Measurements from ENCODE around the gene FICD.

Gene FICD

GRCh38 chr12:108565146-108565545, 50.1 kb downstream of the FICD start:
- H2AFZ ChIP-seq (ENCODE audit: low read depth, low read length) = no peak overlapping the region
- 0 out of 2 replicates have a peak overlapping the region, but pooled peaks have one; percentile 51 for H3K27ac ChIP-seq (ENCODE audit: low read length)
- no peak overlapping the region for H3K4me3 ChIP-seq (ENCODE audit: low read depth in 1 of 2, low read length in 2 of 2)
- H4K20me1 ChIP-seq (ENCODE audit: insufficient read depth, low read length) = peaks cover 7% of the 10 kb centered on the region; the same call in 1 of the 2 replicates
- TF ChIP-seq CTCF (IDR thresholded peaks at IDR 0.05; ENCODE audit: borderline replicate concordance, extremely low read depth, low read length, poor library complexity, severe bottlenecking) = no peak
- no peaks in the 10 kb centered on the region for H3K9me3 ChIP-seq (ENCODE audit: insufficient read depth, low read length, severe bottlenecking)
- H3K4me1 ChIP-seq (ENCODE audit: insufficient read depth, low read length) = peaks cover 42% of the 10 kb centered on the region
- no peak for ATAC-seq (ENCODE audit: insufficient read depth, low read depth)
- H3K79me2 ChIP-seq (ENCODE audit: insufficient read depth, low read length) = peaks cover 32% of the 10 kb centered on the region
- H3K36me3 ChIP-seq (ENCODE audit: insufficient read depth, low read length) = peaks cover 56% of the 10 kb centered on the region
- no peak for DNase-seq
- H3K4me2 ChIP-seq (ENCODE audit: insufficient read depth, low read length) = no peak overlapping the region
- no peak overlapping the region for H3K9ac ChIP-seq (ENCODE audit: low read depth, low read length)
- no peaks in the 10 kb centered on the region for H3K27me3 ChIP-seq (ENCODE audit: insufficient read depth, low read length, poor library complexity)

GRCh38 chr12:108565976-108566375, 50.9 kb downstream of the FICD start:
- Histone ChIP-seq H3K4me1 (ENCODE audit: insufficient read depth, low read length) (peaks cover 40% of the 10 kb centered on the region), H4K20me1 (ENCODE audit: insufficient read depth, low read length) (no peaks in the 10 kb centered on the region), H3K4me3 (ENCODE audit: low read depth in 1 of 2, low read length in 2 of 2) (no peak overlapping the region), H2AFZ (ENCODE audit: low read depth, low read length) (no peak overlapping the region), H3K36me3 (ENCODE audit: insufficient read depth, low read length) (peaks cover 50% of the 10 kb centered on the region), H3K4me2 (ENCODE audit: insufficient read depth, low read length) (no peak overlapping the region), H3K9ac (ENCODE audit: low read depth, low read length) (no peak overlapping the region), H3K27me3 (ENCODE audit: insufficient read depth, low read length, poor library complexity) (no peaks in the 10 kb centered on the region), H3K9me3 (ENCODE audit: insufficient read depth, low read length, severe bottlenecking) (no peaks in the 10 kb centered on the region), H3K79me2 (ENCODE audit: insufficient read depth, low read length) (peaks cover 24% of the 10 kb centered on the region), H3K27ac (ENCODE audit: low read length) (peak overlapping the region; percentile 46; the same call in 1 of the 2 replicates)
- DNase-seq (peak; percentile 74), ATAC-seq (ENCODE audit: insufficient read depth, low read depth) (no peak; the same call in 2 of the 3 replicates)
- no peak for TF ChIP-seq EZH2 (IDR thresholded peaks at IDR 0.05; ENCODE audit: borderline replicate concordance, low read depth, low read length, severe bottlenecking)
- TF ChIP-seq CTCF (IDR thresholded peaks at IDR 0.05; ENCODE audit: borderline replicate concordance, extremely low read depth, low read length, poor library complexity, severe bottlenecking) = no peak

- Histone ChIP-seq H3K4me3 (ENCODE audit: low read depth in 1 of 2, low read length in 2 of 2) (no peak overlapping the region), H3K4me2 (ENCODE audit: insufficient read depth, low read length) (no peak overlapping the region), H2AFZ (ENCODE audit: low read depth, low read length) (no peak overlapping the region), H3K27me3 (ENCODE audit: insufficient read depth, low read length, poor library complexity) (no peaks in the 10 kb centered on the region), H3K9ac (ENCODE audit: low read depth, low read length) (no peak overlapping the region), H3K79me2 (ENCODE audit: insufficient read depth, low read length) (peaks cover 22% of the 10 kb centered on the region), H3K9me3 (ENCODE audit: insufficient read depth, low read length, severe bottlenecking) (no peaks in the 10 kb centered on the region), H3K27ac (ENCODE audit: low read length) (peak overlapping the region; percentile 46; the same call in 1 of the 2 replicates), H4K20me1 (ENCODE audit: insufficient read depth, low read length) (no peaks in the 10 kb centered on the region), H3K36me3 (ENCODE audit: insufficient read depth, low read length) (peaks cover 50% of the 10 kb centered on the region), H3K4me1 (ENCODE audit: insufficient read depth, low read length) (peaks cover 40% of the 10 kb centered on the region)
- no peak for DNase-seq
- no peak for ATAC-seq (ENCODE audit: insufficient read depth, low read depth)
- TF ChIP-seq CTCF (IDR thresholded peaks at IDR 0.05; ENCODE audit: borderline replicate concordance, extremely low read depth, low read length, poor library complexity, severe bottlenecking) (no peak), EZH2 (IDR thresholded peaks at IDR 0.05; ENCODE audit: borderline replicate concordance, low read depth, low read length, severe bottlenecking) (no peak)
Observed at GRCh38 chr12:108566452-108566851, 51.4 kb downstream of the FICD start.
